ENCODE measurements around the gene NCKAP5.

- no peak for TF ChIP-seq ASH1L (IDR thresholded peaks at IDR 0.05; ENCODE audit: borderline replicate concordance, low read depth, partially characterized antibody)
- TF ChIP-seq RBM17 (IDR thresholded peaks at IDR 0.05; ENCODE audit: borderline replicate concordance, low read depth, low read length): no peak
- no peak for TF ChIP-seq CTCF (IDR thresholded peaks at IDR 0.05 in 2 of 3, conservative IDR thresholded peaks at IDR 0.05 in 1 of 3; ENCODE audit: insufficient read depth in 2 of 3, low read depth in 1 of 3, low read length in 3 of 3)
- TF ChIP-seq, protein P1, sequence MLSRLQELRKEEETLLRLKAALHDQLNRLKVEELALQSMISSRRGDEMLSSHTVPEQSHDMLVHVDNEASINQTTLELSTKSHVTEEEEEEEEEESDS (CRISPR knock-in tag; IDR thresholded peaks at IDR 0.05): no peak
- TF ChIP-seq ATF2 (CRISPR knock-in tag; IDR thresholded peaks at IDR 0.05): no peak
- no peak for TF ChIP-seq SRSF9 (IDR thresholded peaks at IDR 0.05; ENCODE audit: borderline replicate concordance, low read depth, low read length)
- no peak for TF ChIP-seq NFXL1 (CRISPR knock-in tag; IDR thresholded peaks at IDR 0.05)
- TF ChIP-seq, protein P2, sequence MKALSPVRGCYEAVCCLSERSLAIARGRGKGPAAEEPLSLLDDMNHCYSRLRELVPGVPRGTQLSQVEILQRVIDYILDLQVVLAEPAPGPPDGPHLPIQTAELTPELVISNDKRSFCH (CRISPR knock-in tag; IDR thresholded peaks at IDR 0.05): no peak
- TF ChIP-seq, protein P2 (tag; IDR thresholded peaks at IDR 0.05): no peak
- TF ChIP-seq MYBL2 (IDR thresholded peaks at IDR 0.05; ENCODE audit: low read depth): no peak
- no peak for TF ChIP-seq MYBL2 (CRISPR knock-in tag; IDR thresholded peaks at IDR 0.05; ENCODE audit: borderline replicate concordance)
- no peak for TF ChIP-seq ZNF184 (CRISPR knock-in tag; IDR thresholded peaks at IDR 0.05)
Observed at GRCh38 chr2:133232556-133232955, 335.7 kb downstream of the NCKAP5 start.

All from K562 (cell line).